Spleen (tissue), 11 donors: ENCODE data around the gene ANO2. TPM values are rescaled to one million over a fixed set of nuclear protein-coding genes. Genes with fewer than 3 reads are reported as not detected.

Experiments used
- DNase-seq: peaks from one replicate; pipeline ENCODE4 v3.0.0-alpha.2; 2020
- H3K27ac ChIP-seq, 8 donors: fragments of 200-600 bp; sonication (generic) in 7 of 8; 1 replicate in 4 of 8; 2 replicates in 4 of 8; pipeline versions ENCODE4 v1.5.0 to v1.8.0; 2016 to 2021; ENCODE audit warnings: inconsistent platforms in 4 of 8, mild to moderate bottlenecking in 4 of 8, moderate library complexity in 1 of 8
- H3K27me3 ChIP-seq, 7 donors: fragments of 200-600 bp; sonication (generic) in 6 of 7; replicated peaks in 1 of 7; 1 replicate in 4 of 7; 2 replicates in 3 of 7; pipeline versions ENCODE4 v1.5.0 to v1.8.0; 2016 to 2021; ENCODE audit warnings: inconsistent platforms in 3 of 7, mild to moderate bottlenecking in 1 of 7
- H3K36me3 ChIP-seq, 6 donors: fragments of 200-600 bp; sonication (generic) in 5 of 6; 1 replicate in 4 of 6; 2 replicates in 2 of 6; pipeline versions ENCODE4 v1.5.0 to v1.8.0; 2016 to 2021; ENCODE audit warnings: inconsistent platforms in 2 of 6
- H3K4me1 ChIP-seq, 6 donors: fragments of 200-600 bp; sonication (generic) in 5 of 6; 1 replicate in 3 of 6; 2 replicates in 3 of 6; pipeline versions ENCODE4 v1.5.0 to v1.8.0; 2016 to 2021; ENCODE audit warnings: inconsistent platforms in 3 of 6
- H3K4me3 ChIP-seq, 8 donors: fragments of 200-600 bp; sonication (generic) in 7 of 8; 1 replicate in 4 of 8; 2 replicates in 4 of 8; pipeline versions ENCODE4 v1.5.0 to v1.8.0; 2016 to 2021; ENCODE audit warnings: inconsistent platforms in 4 of 8, mild to moderate bottlenecking in 4 of 8, moderate library complexity in 2 of 8
- H3K9me3 ChIP-seq, 8 donors: fragments of 200-600 bp; sonication (generic) in 7 of 8; 1 replicate in 4 of 8; 2 replicates in 4 of 8; pipeline versions ENCODE4 v1.5.0 to v1.8.0; 2016 to 2021; ENCODE audit warnings: inconsistent platforms in 4 of 8
- POLR2A ChIP-seq, 3 donors: fragments of 450-650 bp; IDR thresholded peaks; one replicate each; pipeline ENCODE4 v1.5.1; 2017; ENCODE audit warnings: antibody characterized with exemption in 3 of 3, mild to moderate bottlenecking in 1 of 3
- POLR2AphosphoS5 ChIP-seq, 3 donors: sonication (generic); formaldehyde crosslinking; IDR thresholded peaks; one replicate each; pipeline ENCODE4 v1.5.1; 2017; ENCODE audit warnings: antibody characterized with exemption in 3 of 3
- WGBS, 5 donors: extraction: QIAGEN DNeasy Blood & Tissue Kit in 3 of 5; methylation state at CpG; one replicate each; pipeline versions ENCODE4 v1.1.5 to v1.1.7; 2013 to 2018; 5-methylcytosine and 5-hydroxymethylcytosine counted together
- intact Hi-C: fragments of 100-400 bp; cut with DNase I; formaldehyde crosslinking; loops from one replicate; pipeline ENCODE4 v1.15.0; 2023; ENCODE audit warnings: low total_unique reads
- polyA plus RNA-seq, 3 donors: library from polyadenylated mRNA; stranded (reverse); fragments of 200-250 nt; gene quantifications; one replicate each; pipeline ENCODE4 v1.2.1, GENCODE V29; 2013
- total RNA-seq, 7 donors: library from RNA; depleted of rRNA in 3 of 7; stranded (reverse); fragments of >200 nt in 3 of 7; fragmentation: NEBNext Ultra II Directional in 4 of 7; extraction: Animal tissue kit (Norgen Biotek cat#: 25700) in 4 of 7; gene quantifications; one replicate each; pipeline versions ENCODE4 v1.1.0 to v1.2.1, GENCODE V29; 2016 to 2021
- TF ChIP-seq, protein P1 (sequence below), 11 experiments: fragments of 200-600 bp in 7 of 11; fragments of 450-650 bp in 4 of 11; sonication (generic) in 4 of 11; IDR thresholded peaks in 8 of 11; conservative IDR thresholded peaks in 3 of 11; 1 replicate in 7 of 11; 2 replicates in 4 of 11; pipeline versions ENCODE4 v1.4.0 to v1.8.0; 2016 to 2021; ENCODE audit warnings: antibody characterized with exemption in 11 of 11, inconsistent platforms in 4 of 11, mild to moderate bottlenecking in 1 of 11
- donor health status: healthy with polysubstance abuse.
- donor health status: DM: no; HTN: no; CAD: no; lungs with moderate emphysema.
- donor health status: DM: no; HTN: no; CAD: no.
- donor health status: Bipolar disorder and iron deficiency.
- donor health status: healthy.
- donor health status: DM: no; HTN: no; CAD: no.
- donor health status: DM: yes; HTN: yes; CAD: no.

ANO2 gene
- total and polyA plus RNA-seq, 10 donors, result 1.1 to 35.1 (median 14.2) TPM

DNA sequence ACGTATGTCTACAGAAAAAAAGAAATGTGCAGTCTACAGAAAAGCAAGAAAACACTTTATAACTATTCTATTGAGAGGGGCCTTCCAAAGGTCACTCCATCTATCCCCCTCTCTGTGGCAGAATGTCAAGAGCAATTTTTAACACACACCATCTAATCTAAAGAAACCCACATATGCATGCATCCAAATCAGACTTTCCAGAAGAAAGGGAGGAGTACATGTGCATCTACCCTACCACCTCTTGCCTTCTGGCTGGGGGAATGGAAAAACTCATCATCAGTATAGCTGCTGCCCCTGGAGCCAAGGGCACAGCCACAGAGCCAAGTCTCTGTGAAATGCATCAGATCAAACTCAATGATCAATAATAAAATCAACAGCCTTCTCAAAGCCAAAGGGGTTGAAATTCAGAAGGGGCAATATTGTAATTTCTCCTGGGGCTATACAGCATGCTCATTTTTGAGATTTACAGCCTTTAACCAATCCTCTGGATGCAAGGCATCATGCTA is 63.9 kb downstream of the ANO2 start:
- WGBS, 5 donors, result 62 to 94% (median 83%) methylated on average over 1 of the region's 1 CpG
- Histone ChIP-seq H3K27me3 (peaks cover 0 to 49% (median 0%) of the 10 kb centered on the region in 7 donors), H3K4me1 (no peaks in the 10 kb centered on the region), H3K4me3 (no peak overlapping the region), H3K36me3 (no peaks in the 10 kb centered on the region), H3K9me3 (no peaks in the 10 kb centered on the region), H3K27ac (no peak overlapping the region)
- TF ChIP-seq, protein P1, sequence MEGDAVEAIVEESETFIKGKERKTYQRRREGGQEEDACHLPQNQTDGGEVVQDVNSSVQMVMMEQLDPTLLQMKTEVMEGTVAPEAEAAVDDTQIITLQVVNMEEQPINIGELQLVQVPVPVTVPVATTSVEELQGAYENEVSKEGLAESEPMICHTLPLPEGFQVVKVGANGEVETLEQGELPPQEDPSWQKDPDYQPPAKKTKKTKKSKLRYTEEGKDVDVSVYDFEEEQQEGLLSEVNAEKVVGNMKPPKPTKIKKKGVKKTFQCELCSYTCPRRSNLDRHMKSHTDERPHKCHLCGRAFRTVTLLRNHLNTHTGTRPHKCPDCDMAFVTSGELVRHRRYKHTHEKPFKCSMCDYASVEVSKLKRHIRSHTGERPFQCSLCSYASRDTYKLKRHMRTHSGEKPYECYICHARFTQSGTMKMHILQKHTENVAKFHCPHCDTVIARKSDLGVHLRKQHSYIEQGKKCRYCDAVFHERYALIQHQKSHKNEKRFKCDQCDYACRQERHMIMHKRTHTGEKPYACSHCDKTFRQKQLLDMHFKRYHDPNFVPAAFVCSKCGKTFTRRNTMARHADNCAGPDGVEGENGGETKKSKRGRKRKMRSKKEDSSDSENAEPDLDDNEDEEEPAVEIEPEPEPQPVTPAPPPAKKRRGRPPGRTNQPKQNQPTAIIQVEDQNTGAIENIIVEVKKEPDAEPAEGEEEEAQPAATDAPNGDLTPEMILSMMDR (IDR thresholded peaks at IDR 0.05 in 8 of 11, conservative IDR thresholded peaks at IDR 0.05 in 3 of 11), result no peak
- TF ChIP-seq POLR2AphosphoS5 (IDR thresholded peaks at IDR 0.05), result no peak
- no peak for TF ChIP-seq POLR2A (IDR thresholded peaks at IDR 0.05)
- no peak for DNase-seq
- intact Hi-C loops, result no loop called here

DNA sequence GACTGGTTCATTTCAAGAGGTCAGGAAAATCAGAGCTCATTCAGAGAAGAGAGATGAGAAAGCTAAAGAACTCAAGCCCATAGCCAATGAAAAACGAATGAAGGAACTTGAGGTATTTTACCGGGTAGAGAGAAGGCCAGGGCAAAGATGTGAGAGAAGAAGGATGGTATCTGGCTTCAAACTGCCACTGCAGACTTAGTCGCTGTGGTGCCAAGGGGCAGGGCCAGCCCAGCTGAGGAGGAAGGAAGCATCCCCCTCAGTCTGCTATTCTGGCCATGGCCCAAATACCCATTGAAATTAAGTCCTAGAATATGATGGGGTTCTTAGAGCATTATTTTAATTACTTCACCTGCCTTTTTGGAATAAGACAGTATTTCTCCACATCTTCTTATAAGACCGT is 69.2 kb downstream of the ANO2 start:
- Histone ChIP-seq H3K4me3 (no peak overlapping the region), H3K36me3 (no peaks in the 10 kb centered on the region), H3K27ac (no peak overlapping the region), H3K4me1 (no peaks in the 10 kb centered on the region), H3K27me3 (peaks cover 0 to 27% (median 0%) of the 10 kb centered on the region in 7 donors), H3K9me3 (no peaks in the 10 kb centered on the region)
- DNase-seq, result no peak
- intact Hi-C loops, result no loop called here
- TF ChIP-seq POLR2A (IDR thresholded peaks at IDR 0.05) (no peak), POLR2AphosphoS5 (IDR thresholded peaks at IDR 0.05) (no peak)
- TF ChIP-seq, protein P1 (IDR thresholded peaks at IDR 0.05 in 8 of 11, conservative IDR thresholded peaks at IDR 0.05 in 3 of 11), result no peak
- 35 to 43% (median 41%) methylated on average over 4 of the region's 4 CpGs for WGBS, 5 donors

DNA sequence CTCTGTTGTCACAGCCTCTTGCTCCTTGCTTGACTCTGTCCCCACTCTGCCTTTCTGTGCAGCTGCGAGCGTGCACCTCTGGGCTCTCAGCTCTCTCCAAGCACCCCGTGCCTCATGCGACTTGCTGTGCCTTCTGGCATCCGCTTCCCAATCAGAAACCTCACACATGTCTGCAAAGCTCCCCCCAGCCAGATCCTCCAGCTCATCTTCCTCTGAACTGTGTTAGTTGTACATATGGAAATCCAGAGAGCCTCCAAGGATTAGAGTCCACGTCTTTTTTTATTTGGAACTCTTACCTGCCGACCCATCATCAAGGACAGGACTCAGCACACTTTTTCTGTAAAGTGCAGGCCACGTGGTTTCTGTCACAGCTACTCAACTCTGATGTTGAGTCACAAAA is 70.5 kb downstream of the ANO2 start:
- no peak for DNase-seq
- 79 to 89% (median 86%) methylated on average over 8 of the region's 8 CpGs for WGBS, 5 donors
- Histone ChIP-seq H3K36me3 (no peaks in the 10 kb centered on the region), H3K4me3 (no peak overlapping the region), H3K9me3 (no peaks in the 10 kb centered on the region), H3K27me3 (peaks cover 0 to 27% (median 0%) of the 10 kb centered on the region in 7 donors), H3K4me1 (no peaks in the 10 kb centered on the region), H3K27ac (no peak overlapping the region)
- no peak for TF ChIP-seq POLR2AphosphoS5 (IDR thresholded peaks at IDR 0.05)
- no peak for TF ChIP-seq POLR2A (IDR thresholded peaks at IDR 0.05)
- TF ChIP-seq, protein P1 (IDR thresholded peaks at IDR 0.05 in 8 of 11, conservative IDR thresholded peaks at IDR 0.05 in 3 of 11), result no peak
- intact Hi-C loops, result no loop called here

DNA sequence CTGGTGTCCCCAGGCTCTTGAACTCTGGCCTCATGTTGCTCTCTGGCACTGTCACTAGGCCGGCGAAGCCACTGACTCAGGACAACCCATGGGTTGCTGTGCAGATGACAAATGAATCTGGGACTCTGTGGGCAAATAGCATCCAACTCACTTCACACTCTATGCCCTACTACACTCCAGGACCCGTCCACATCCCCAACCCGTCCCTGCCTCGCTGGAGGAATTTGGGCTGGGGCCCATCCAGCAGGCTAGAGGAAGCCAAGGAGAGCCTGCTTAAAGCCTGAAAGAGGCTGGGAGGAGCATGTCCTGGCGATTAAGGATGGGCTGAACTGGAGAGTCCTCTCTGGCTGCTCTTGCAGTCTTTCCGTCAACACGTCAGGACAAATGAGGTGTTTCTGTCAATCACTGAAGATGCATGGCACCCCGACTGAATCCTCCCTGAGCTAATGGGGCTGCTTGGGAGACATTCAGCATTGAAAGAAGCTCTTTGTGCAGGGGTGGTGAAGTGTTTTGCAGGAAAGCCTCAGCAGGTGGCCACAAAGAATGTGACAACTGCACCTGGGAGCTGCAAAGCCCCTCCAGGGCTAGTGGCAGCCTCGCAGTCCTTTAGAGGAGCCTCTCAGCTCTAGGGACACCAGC is 71.7 kb downstream of the ANO2 start:
- no peaks in the 10 kb centered on the region for H3K36me3 ChIP-seq
- no peak overlapping the region for H3K4me3 ChIP-seq
- no peaks in the 10 kb centered on the region for H3K4me1 ChIP-seq
- no peak overlapping the region for H3K27ac ChIP-seq
- TF ChIP-seq POLR2AphosphoS5 (IDR thresholded peaks at IDR 0.05) (no peak), POLR2A (IDR thresholded peaks at IDR 0.05) (no peak)
- TF ChIP-seq, protein P1 (IDR thresholded peaks at IDR 0.05 in 8 of 11, conservative IDR thresholded peaks at IDR 0.05 in 3 of 11), result no peak
- H3K9me3 ChIP-seq, result no peaks in the 10 kb centered on the region
- peaks cover 0 to 27% (median 0%) of the 10 kb centered on the region in 7 donors for H3K27me3 ChIP-seq
- 72 to 89% (median 85%) methylated on average over 6 to 10 of the region's 10 CpGs for WGBS, 5 donors
- DNase-seq, result no peak
- intact Hi-C loops, result no loop called here
